ENCODE results near the gene MEGF11. TPM values are rescaled to one million over a fixed set of nuclear protein-coding genes. Genes with fewer than 3 reads are reported as not detected.

MEGF11 gene
- total and polyA plus RNA-seq, 8 donors = 0.05 to 0.92 (median 0.14) TPM; not detected in 4

DNA sequence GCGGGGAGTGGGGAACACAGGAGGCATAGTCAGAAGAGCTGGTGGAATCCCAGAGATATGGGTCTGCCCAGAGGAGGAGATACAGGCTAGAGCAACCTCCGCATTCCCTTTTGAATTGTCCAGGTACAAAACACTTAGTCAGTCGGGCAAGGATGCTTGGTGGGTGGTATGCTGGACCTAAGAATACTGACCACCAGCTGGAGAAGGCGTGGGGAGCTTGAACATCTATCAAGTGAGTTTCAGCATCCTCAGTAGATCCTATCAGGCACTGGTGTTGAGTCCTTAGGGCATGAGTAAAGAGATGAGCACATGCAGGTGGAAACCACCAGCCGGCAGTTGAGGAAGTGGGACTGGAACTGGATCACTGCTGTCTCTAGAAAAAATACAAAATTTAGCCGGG, 25.1 kb upstream of the MEGF11 start:
- TF ChIP-seq EP300 (IDR thresholded peaks at IDR 0.05) (no peak), POLR2A (IDR thresholded peaks at IDR 0.05) (no peak)
- TF ChIP-seq, protein P1, sequence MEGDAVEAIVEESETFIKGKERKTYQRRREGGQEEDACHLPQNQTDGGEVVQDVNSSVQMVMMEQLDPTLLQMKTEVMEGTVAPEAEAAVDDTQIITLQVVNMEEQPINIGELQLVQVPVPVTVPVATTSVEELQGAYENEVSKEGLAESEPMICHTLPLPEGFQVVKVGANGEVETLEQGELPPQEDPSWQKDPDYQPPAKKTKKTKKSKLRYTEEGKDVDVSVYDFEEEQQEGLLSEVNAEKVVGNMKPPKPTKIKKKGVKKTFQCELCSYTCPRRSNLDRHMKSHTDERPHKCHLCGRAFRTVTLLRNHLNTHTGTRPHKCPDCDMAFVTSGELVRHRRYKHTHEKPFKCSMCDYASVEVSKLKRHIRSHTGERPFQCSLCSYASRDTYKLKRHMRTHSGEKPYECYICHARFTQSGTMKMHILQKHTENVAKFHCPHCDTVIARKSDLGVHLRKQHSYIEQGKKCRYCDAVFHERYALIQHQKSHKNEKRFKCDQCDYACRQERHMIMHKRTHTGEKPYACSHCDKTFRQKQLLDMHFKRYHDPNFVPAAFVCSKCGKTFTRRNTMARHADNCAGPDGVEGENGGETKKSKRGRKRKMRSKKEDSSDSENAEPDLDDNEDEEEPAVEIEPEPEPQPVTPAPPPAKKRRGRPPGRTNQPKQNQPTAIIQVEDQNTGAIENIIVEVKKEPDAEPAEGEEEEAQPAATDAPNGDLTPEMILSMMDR (IDR thresholded peaks at IDR 0.05) = no peak
- no peaks in the 10 kb centered on the region for H3K4me1 ChIP-seq
- intact Hi-C loops (cut with DNase I; ENCODE audit: low total_unique reads) = no loop called here

DNA sequence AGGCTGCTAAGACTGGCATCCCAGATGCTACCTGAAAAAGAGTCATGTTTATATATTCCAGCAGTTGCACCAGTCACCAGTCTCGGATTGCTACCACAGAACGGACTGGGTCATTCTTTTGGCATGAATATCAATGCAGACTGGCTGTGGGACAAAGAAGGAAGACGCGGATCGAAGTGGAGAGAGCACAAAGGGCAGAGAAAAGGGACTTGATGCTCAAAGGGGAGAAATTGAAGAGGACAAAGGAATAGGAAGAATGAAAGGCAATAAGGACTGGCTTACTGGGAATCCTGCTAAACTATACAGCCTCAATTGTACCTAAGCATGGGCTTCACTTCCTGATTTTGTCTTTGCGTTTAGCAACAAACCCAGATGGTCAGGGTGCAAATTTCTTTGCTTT, 24.5 kb upstream of the MEGF11 start:
- intact Hi-C loops (cut with DNase I; ENCODE audit: low total_unique reads) = no loop called here
- no peaks in the 10 kb centered on the region for H3K4me1 ChIP-seq
- TF ChIP-seq POLR2A (IDR thresholded peaks at IDR 0.05) (no peak), EP300 (IDR thresholded peaks at IDR 0.05) (no peak), POLR2AphosphoS5 (IDR thresholded peaks at IDR 0.05) (no peak)
- TF ChIP-seq, protein P1 (IDR thresholded peaks at IDR 0.05) = no peak
- no peaks in the 10 kb centered on the region for H3K36me3 ChIP-seq
- 79 to 84% (median 80%) methylated on average over 6 of the region's 6 CpGs for WGBS, 5 donors
- H3K9me3 ChIP-seq = peaks cover 0 to 5% (median 2%) of the 10 kb centered on the region in 4 donors
- no peak overlapping the region for H3K4me3 ChIP-seq
- no peak for DNase-seq
- no peaks in the 10 kb centered on the region for H3K27me3 ChIP-seq
- H3K27ac ChIP-seq = no peak overlapping the region

More for the DNA sequence above, 25.1 kb upstream of the MEGF11 start:
- DNase-seq = no peak
- no peaks in the 10 kb centered on the region for H3K27me3 ChIP-seq
- peaks cover 0 to 5% (median 2%) of the 10 kb centered on the region in 4 donors for H3K9me3 ChIP-seq
- H3K36me3 ChIP-seq = no peaks in the 10 kb centered on the region
- H3K4me3 ChIP-seq = no peak overlapping the region
- H3K27ac ChIP-seq = no peak overlapping the region
- 89 to 95% (median 92%) methylated on average over 6 of the region's 6 CpGs for WGBS, 5 donors

DNA sequence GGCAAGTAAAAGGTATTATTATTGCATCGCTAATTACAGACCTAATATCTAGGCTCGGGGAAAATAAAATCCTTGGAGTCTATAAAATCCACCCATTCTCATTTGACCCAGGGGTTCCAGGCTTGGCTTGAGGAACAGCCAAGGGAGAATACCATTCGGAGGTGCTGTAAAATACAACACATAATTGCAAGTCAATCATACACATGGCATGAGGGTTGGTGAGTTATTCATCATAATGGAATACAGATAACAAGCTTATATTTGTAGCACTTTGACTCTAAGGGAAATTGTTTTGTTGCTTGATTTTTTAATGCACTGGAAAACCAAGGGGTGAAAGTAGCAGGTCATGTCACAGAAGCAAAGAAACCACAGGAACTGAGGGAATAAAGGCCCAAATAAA, 23.0 kb upstream of the MEGF11 start:
- 90 to 94% (median 91%) methylated on average over 3 of the region's 3 CpGs for WGBS, 5 donors

DNA sequence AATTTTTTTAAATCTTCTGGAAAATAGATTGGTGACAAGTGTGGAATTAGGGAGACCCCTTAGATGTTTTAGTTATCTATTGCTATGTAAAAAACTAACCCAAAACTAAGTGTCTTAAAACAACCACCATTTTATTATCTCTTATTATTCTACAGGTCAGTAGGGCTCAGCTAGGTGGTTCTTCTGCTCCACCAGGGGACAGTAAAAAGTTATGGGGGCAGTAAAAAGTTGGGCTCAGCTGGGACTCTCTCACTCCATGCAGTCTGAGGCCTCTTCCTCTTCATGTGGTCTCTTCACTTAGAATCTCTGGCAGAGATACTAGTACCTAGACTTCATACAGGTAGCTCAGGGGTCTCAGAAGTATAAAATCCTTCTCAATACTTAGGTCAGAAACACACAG, 21.8 kb upstream of the MEGF11 start:
- H3K27me3 ChIP-seq = no peaks in the 10 kb centered on the region
- DNase-seq = no peak
- no peak overlapping the region for H3K4me3 ChIP-seq
- H3K9me3 ChIP-seq = peaks cover 0 to 5% (median 2%) of the 10 kb centered on the region in 4 donors
- intact Hi-C loops (cut with DNase I; ENCODE audit: low total_unique reads) = no loop called here
- TF ChIP-seq POLR2A (IDR thresholded peaks at IDR 0.05) (no peak), EP300 (IDR thresholded peaks at IDR 0.05) (no peak)
- no peaks in the 10 kb centered on the region for H3K4me1 ChIP-seq
- H3K27ac ChIP-seq = no peak overlapping the region
- H3K36me3 ChIP-seq = no peaks in the 10 kb centered on the region

More for the DNA sequence above, 23.0 kb upstream of the MEGF11 start:
- no peak for DNase-seq
- Histone ChIP-seq H3K27ac (no peak overlapping the region), H3K4me3 (no peak overlapping the region), H3K9me3 (peaks cover 0 to 5% (median 2%) of the 10 kb centered on the region in 4 donors), H3K27me3 (no peaks in the 10 kb centered on the region), H3K36me3 (no peaks in the 10 kb centered on the region), H3K4me1 (no peaks in the 10 kb centered on the region)
- no peak for TF ChIP-seq EP300 (IDR thresholded peaks at IDR 0.05)
- TF ChIP-seq, protein P1 (IDR thresholded peaks at IDR 0.05) = no peak
- no peak for TF ChIP-seq POLR2A (IDR thresholded peaks at IDR 0.05)
- TF ChIP-seq POLR2AphosphoS5 (IDR thresholded peaks at IDR 0.05) = no peak
- intact Hi-C loops (cut with DNase I; ENCODE audit: low total_unique reads) = no loop called here

DNA sequence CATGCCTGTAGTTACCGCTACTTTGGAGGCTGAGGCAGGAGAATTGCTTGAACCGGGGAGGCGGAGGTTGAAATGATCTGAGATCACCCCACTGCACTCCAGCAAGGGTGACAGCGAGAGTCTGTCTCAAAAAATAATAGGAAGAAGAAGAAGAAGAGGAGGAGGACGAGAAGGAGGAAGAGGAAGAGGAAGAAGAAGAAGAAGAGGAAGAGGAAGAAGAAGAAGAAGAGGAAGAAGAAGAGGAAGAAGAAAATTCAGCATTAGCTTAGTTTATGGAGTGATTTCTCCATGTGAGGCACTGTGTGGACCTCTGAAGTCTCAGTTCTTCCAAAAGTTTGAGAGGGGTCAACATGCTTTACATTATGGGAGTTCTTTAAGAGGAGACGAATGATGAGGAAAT, 17.4 kb upstream of the MEGF11 start:
- no peaks in the 10 kb centered on the region for H3K4me1 ChIP-seq
- no peak for TF ChIP-seq EP300 (IDR thresholded peaks at IDR 0.05)
- no peak overlapping the region for H3K27ac ChIP-seq
- H3K27me3 ChIP-seq = peaks cover 0 to 4% (median 0%) of the 10 kb centered on the region in 3 donors
- WGBS, 5 donors = 69 to 91% (median 75%) methylated on average over 6 of the region's 6 CpGs
- intact Hi-C loops (cut with DNase I; ENCODE audit: low total_unique reads) = no loop called here
- H3K9me3 ChIP-seq = peaks cover 0 to 5% (median 2%) of the 10 kb centered on the region in 4 donors
- no peak overlapping the region for H3K4me3 ChIP-seq
- H3K36me3 ChIP-seq = no peaks in the 10 kb centered on the region
- DNase-seq = no peak
